ENCODE results near the gene DPP7. TPM values are rescaled to one million over a fixed set of nuclear protein-coding genes. Genes with fewer than 3 reads are reported as not detected.

Gene DPP7
- total and polyA plus RNA-seq, 4 experiments from 2014 or later = 135 to 362 (median 282) TPM

GRCh38 chr9:137103206-137103999, 11.1 kb downstream of the DPP7 start:
- Mint-ChIP-seq H3K4me1 (peaks cover 0 to 4% (median 0%) of the 10 kb centered on the region in 4 donors), H3K27me3 (no peaks in the 10 kb centered on the region), H3K9me3 (no peaks in the 10 kb centered on the region), H3K4me3 (no peak overlapping the region), H3K36me3 (peaks cover 8 to 16% of the 10 kb centered on the region in 2 donors), H3K27ac (no peak overlapping the region)
- POLR2A ChIA-PET (ENCODE audit: partially characterized antibody) = no interaction called here
- Histone ChIP-seq H3K27me3 (ENCODE audit: insufficient read depth, low read length) (no peaks in the 10 kb centered on the region), H3K4me1 (ENCODE audit: insufficient read depth, low read length) (no peaks in the 10 kb centered on the region), H3K27ac (ENCODE audit: low read depth, low read length) (no peak overlapping the region), H3K4me3 (ENCODE audit: low read length in 2 of 2) (no peak overlapping the region), H3K36me3 (ENCODE audit: insufficient read depth, low read length) (peaks cover 64% of the 10 kb centered on the region), H3K9me3 (ENCODE audit: control insufficient read depth in 1 of 2, low read length in 2 of 2) (no peaks in the 10 kb centered on the region)
- no peak for DNase-seq
- intact Hi-C loops (cut with micrococcal nuclease) = no loop called here
- CTCF ChIA-PET (ENCODE audit: partially characterized antibody) = interaction anchor here (1.8 kb wide), 1 partner anchor 8 kb away, joined by 5 read pairs; no protein-coding TSS in a partner anchor

- Histone ChIP-seq H3K36me3 (ENCODE audit: insufficient read depth, low read length) (peaks cover 48% of the 10 kb centered on the region), H3K4me3 (ENCODE audit: low read length in 2 of 2) (no peak overlapping the region), H3K4me1 (ENCODE audit: insufficient read depth, low read length) (peaks cover 25% of the 10 kb centered on the region), H3K27ac (ENCODE audit: low read depth, low read length) (no peak overlapping the region), H3K9me3 (ENCODE audit: control insufficient read depth in 1 of 2, low read length in 2 of 2) (no peaks in the 10 kb centered on the region), H3K27me3 (ENCODE audit: insufficient read depth, low read length) (no peaks in the 10 kb centered on the region)
- peaks cover 13 to 24% of the 10 kb centered on the region in 2 donors for H3K36me3 Mint-ChIP-seq
- CTCF ChIA-PET (ENCODE audit: partially characterized antibody) = no interaction called here
- peaks cover 10 to 22% (median 17%) of the 10 kb centered on the region in 4 donors for H3K4me1 Mint-ChIP-seq
- POLR2A ChIA-PET (ENCODE audit: partially characterized antibody) = no interaction called here
- H3K27ac Mint-ChIP-seq = peak overlapping the region in 2 of 7 donors; percentile 29 to 83
- H3K27me3 Mint-ChIP-seq = no peaks in the 10 kb centered on the region
- H3K4me3 Mint-ChIP-seq = no peak overlapping the region
- no peak for DNase-seq
- intact Hi-C loops (cut with micrococcal nuclease) = no loop called here
- peaks cover 0 to 1% (median 0%) of the 10 kb centered on the region in 8 donors for H3K9me3 Mint-ChIP-seq
Observed at GRCh38 chr9:137099231-137099630, 15.3 kb downstream of the DPP7 start.

GRCh38 chr9:137097761-137098462, 16.6 kb downstream of the DPP7 start:
- no peaks in the 10 kb centered on the region for H3K9me3 ChIP-seq (ENCODE audit: control insufficient read depth in 1 of 2, low read length in 2 of 2)
- peaks cover 25% of the 10 kb centered on the region for H3K4me1 ChIP-seq (ENCODE audit: insufficient read depth, low read length)
- H3K36me3 ChIP-seq (ENCODE audit: insufficient read depth, low read length) = peaks cover 36% of the 10 kb centered on the region
- Mint-ChIP-seq H3K4me3 (no peak overlapping the region), H3K4me1 (peaks cover 12 to 24% (median 18%) of the 10 kb centered on the region in 4 donors), H3K9me3 (peaks cover 0 to 1% (median 0%) of the 10 kb centered on the region in 8 donors), H3K27me3 (no peaks in the 10 kb centered on the region), H3K36me3 (peaks cover 13 to 25% of the 10 kb centered on the region in 2 donors), H3K27ac (peak overlapping the region in 3 of 7 donors; percentile 25 to 53 (median 42))
- POLR2A ChIA-PET (ENCODE audit: partially characterized antibody) = interaction anchor here (1.1 to 1.9 kb wide), 2 partner anchors 11 to 91 kb away, joined by 3 to 6 read pairs; partner anchors contain the start of genes ANAPC2, MAN1B1 and SSNA1
- H3K27ac ChIP-seq (ENCODE audit: low read depth, low read length) = no peak overlapping the region
- no peaks in the 10 kb centered on the region for H3K27me3 ChIP-seq (ENCODE audit: insufficient read depth, low read length)
- H3K4me3 ChIP-seq (ENCODE audit: low read length in 2 of 2) = no peak overlapping the region
- intact Hi-C loops (cut with micrococcal nuclease) = no loop called here
- DNase-seq = no peak
- CTCF ChIA-PET (ENCODE audit: partially characterized antibody) = interaction anchor here (3.1 kb wide), 1 partner anchor 11 kb away, joined by 38 read pairs; the partner anchor contains the start of gene MAN1B1

- intact Hi-C loops (cut with micrococcal nuclease) = no loop called here
- H3K27ac Mint-ChIP-seq = peak overlapping the region; percentile 88 to 97 (median 96)
- no peaks in the 10 kb centered on the region for H3K9me3 ChIP-seq (ENCODE audit: control insufficient read depth in 1 of 2, low read length in 2 of 2)
- H3K36me3 ChIP-seq (ENCODE audit: insufficient read depth, low read length) = peaks cover 28% of the 10 kb centered on the region
- peaks cover 19 to 32% of the 10 kb centered on the region in 2 donors for H3K36me3 Mint-ChIP-seq
- CTCF ChIA-PET (ENCODE audit: partially characterized antibody) = interaction anchor here (1.6 to 3.1 kb wide), 6 partner anchors 10 to 68 kb away, joined by 5 to 38 read pairs (median 10); partner anchors contain the start of genes DPP7, MAN1B1, NPDC1 and UAP1L1
- peak overlapping the region; percentile 80 for H3K27ac ChIP-seq (ENCODE audit: low read depth, low read length)
- H3K27me3 ChIP-seq (ENCODE audit: insufficient read depth, low read length) = no peaks in the 10 kb centered on the region
- peaks cover 0 to 4% (median 0%) of the 10 kb centered on the region in 8 donors for H3K9me3 Mint-ChIP-seq
- H3K4me3 ChIP-seq (ENCODE audit: low read length in 2 of 2) = peak overlapping the region in 1 of 2 donors; percentile 65
- peak overlapping the region in 7 of 8 donors; percentile 4 to 89 (median 87) for H3K4me3 Mint-ChIP-seq
- H3K27me3 Mint-ChIP-seq = no peaks in the 10 kb centered on the region
- peaks cover 14 to 31% (median 18%) of the 10 kb centered on the region in 4 donors for H3K4me1 Mint-ChIP-seq
- DNase-seq = no peak
- POLR2A ChIA-PET (ENCODE audit: partially characterized antibody) = interaction anchor here (1.4 to 2.9 kb wide), 7 partner anchors 9 to 143 kb away, joined by 3 to 86 read pairs (median 19); partner anchors contain the start of genes ANAPC2, DPP7, MAN1B1 and RNF208
- H3K4me1 ChIP-seq (ENCODE audit: insufficient read depth, low read length) = peaks cover 25% of the 10 kb centered on the region
Observed at GRCh38 chr9:137096785-137097546, 17.6 kb downstream of the DPP7 start.

GRCh38 chr9:137095664-137096517, 18.6 kb downstream of the DPP7 start:
- Mint-ChIP-seq H3K27ac (peak overlapping the region; percentile 88 to 97 (median 96)), H3K9me3 (peaks cover 0 to 4% (median 0%) of the 10 kb centered on the region in 8 donors), H3K4me3 (peak overlapping the region; percentile 83 to 90 (median 88)), H3K27me3 (no peaks in the 10 kb centered on the region), H3K4me1 (peaks cover 14 to 31% (median 18%) of the 10 kb centered on the region in 4 donors), H3K36me3 (peaks cover 19 to 32% of the 10 kb centered on the region in 2 donors)
- intact Hi-C loops (cut with micrococcal nuclease) = loop anchor here (1.0 kb wide), 5 partner anchors 10 to 145 kb away; partner anchors contain the start of genes DPP7, MAN1B1, RNF224 and TUBB4B
- Histone ChIP-seq H3K9me3 (ENCODE audit: control insufficient read depth in 1 of 2, low read length in 2 of 2) (no peaks in the 10 kb centered on the region), H3K36me3 (ENCODE audit: insufficient read depth, low read length) (peaks cover 20% of the 10 kb centered on the region), H3K27ac (ENCODE audit: low read depth, low read length) (peak overlapping the region; percentile 80), H3K4me3 (ENCODE audit: low read length in 2 of 2) (peak overlapping the region; percentile 54 to 65), H3K4me1 (ENCODE audit: insufficient read depth, low read length) (peaks cover 25% of the 10 kb centered on the region), H3K27me3 (ENCODE audit: insufficient read depth, low read length) (no peaks in the 10 kb centered on the region)
- peak; percentile 87 to 94 (median 90) for DNase-seq
- CTCF ChIA-PET (ENCODE audit: partially characterized antibody) = interaction anchor here (0.8 to 3.1 kb wide), 29 partner anchors 9 to 214 kb away, joined by 3 to 38 read pairs (median 5); partner anchors contain the start of genes ANAPC2, DPP7, MAN1B1 and NPDC1
- POLR2A ChIA-PET (ENCODE audit: partially characterized antibody) = interaction anchor here (1.0 to 2.9 kb wide), 21 partner anchors 8 to 612 kb away, joined by 3 to 86 read pairs (median 6); partner anchors contain the start of genes DPP7, MAN1B1, NELFB and NPDC1

All from CD4-positive, alpha-beta memory T cell (primary cell).